CD4-positive, alpha-beta T cell (primary cell): ENCODE results near the gene TPK1. TPM values are rescaled to one million over a fixed set of nuclear protein-coding genes. Genes with fewer than 3 reads are reported as not detected.

Source experiments
- ATAC-seq: fragments of 200-7000 bp; cut with Tn5 transposase; one replicate; pipeline ENCODE4 v1.10.0; 2022; ENCODE audit warnings: mild to moderate bottlenecking; ENCODE audit not compliant: poor library complexity
- CTCF ChIA-PET: fragments of 350-600 bp; sonication (Branson Sonifier 250); formaldehyde crosslinking; loops from one replicate; lab custom pipeline; 2021; ENCODE audit warnings: antibody characterized with exemption, inconsistent platforms; lab: Charles Lee
- POLR2A ChIA-PET: fragments of 350-600 bp; sonication (Branson Sonifier 250); formaldehyde crosslinking; loops from one replicate; lab custom pipeline; 2021; ENCODE audit warnings: antibody characterized with exemption, inconsistent platforms; lab: Charles Lee
- DNase-seq, 14 experiments: peaks; one replicate each; pipeline ENCODE4 v3.0.0-alpha.2; 2013 to 2020; ENCODE audit warnings: mixed read lengths in 2 of 14
- H3K27ac ChIP-seq, 2 donors: one replicate each; pipeline versions ENCODE4 v1.5.1 to v1.7.0; 2013; ENCODE audit warnings: low read length in 2 of 2, low read depth in 1 of 2, mild to moderate bottlenecking in 1 of 2
- H3K27me3 ChIP-seq, 2 experiments: 1 replicate in 1 of 2; 2 replicates in 1 of 2; pipeline versions ENCODE4 v1.6.1 to v1.7.0; 2013; ENCODE audit warnings: low read length in 2 of 2, control low read depth in 1 of 2, mild to moderate bottlenecking in 1 of 2, moderate library complexity in 1 of 2; ENCODE audit not compliant: insufficient read depth in 2 of 2, control insufficient read depth in 1 of 2
- H3K36me3 ChIP-seq: one replicate; pipeline ENCODE4 v1.6.1; 2013; ENCODE audit warnings: low read length, control low read depth; ENCODE audit not compliant: insufficient read depth
- H3K4me1 ChIP-seq: one replicate; pipeline ENCODE4 v1.6.1; 2013; ENCODE audit warnings: low read length, control low read depth; ENCODE audit not compliant: insufficient read depth
- H3K4me3 ChIP-seq: one replicate; pipeline ENCODE4 v1.5.1; 2013; ENCODE audit warnings: mild to moderate bottlenecking, low read length, moderate library complexity
- H3K9me3 ChIP-seq, 2 experiments: 1 replicate in 1 of 2; 2 replicates in 1 of 2; pipeline versions ENCODE4 v1.6.1 to v1.7.0; 2013; ENCODE audit warnings: low read length in 2 of 2, mild to moderate bottlenecking in 2 of 2, control low read depth in 1 of 2, moderate library complexity in 1 of 2; ENCODE audit not compliant: control insufficient read depth in 1 of 2, insufficient read depth in 1 of 2
- H3K27ac Mint-ChIP-seq: one replicate; pipeline ENCODE4 v1.8.0; 2020; ENCODE audit warnings: mixed read lengths
- H3K27me3 Mint-ChIP-seq: one replicate; pipeline ENCODE4 v1.8.0; 2021; ENCODE audit warnings: mixed read lengths
- H3K36me3 Mint-ChIP-seq: one replicate; pipeline ENCODE4 v1.8.0; 2021; ENCODE audit warnings: low read depth, mixed read lengths
- H3K4me1 Mint-ChIP-seq: one replicate; pipeline ENCODE4 v1.8.0; 2021; ENCODE audit warnings: low read depth, mixed read lengths
- H3K4me3 Mint-ChIP-seq: one replicate; pipeline ENCODE4 v1.8.0; 2020; ENCODE audit warnings: mild to moderate bottlenecking, mixed read lengths
- H3K9me3 Mint-ChIP-seq: one replicate; pipeline ENCODE4 v1.8.0; 2020; ENCODE audit warnings: mixed read lengths
- intact Hi-C, 2 experiments: fragments of 100-400 bp; cut with DNase I in 1 of 2; cut with micrococcal nuclease in 1 of 2; formaldehyde crosslinking; loops; one replicate each; pipeline versions ENCODE4 v1.15.1 to v1.9.0; 2023 to 2025; cut with DNase I, micrococcal nuclease
- total RNA-seq, 174 experiments: library from RNA in 2 of 174; stranded (reverse) in 2 of 174; gene quantifications; one replicate each; pipeline ENCODE4 v1.2.3 and lab custom pipeline; 2021 to 2026
- TF ChIP-seq, protein P1 (sequence below): fragments of 200-600 bp; IDR thresholded peaks from one replicate; pipeline ENCODE4 v1.8.0; 2022; ENCODE audit warnings: antibody characterized with exemption, mild to moderate bottlenecking

Gene TPK1
- total RNA-seq, 2 experiments from 2014 or later, result 17.1 to 17.8 TPM

DNA sequence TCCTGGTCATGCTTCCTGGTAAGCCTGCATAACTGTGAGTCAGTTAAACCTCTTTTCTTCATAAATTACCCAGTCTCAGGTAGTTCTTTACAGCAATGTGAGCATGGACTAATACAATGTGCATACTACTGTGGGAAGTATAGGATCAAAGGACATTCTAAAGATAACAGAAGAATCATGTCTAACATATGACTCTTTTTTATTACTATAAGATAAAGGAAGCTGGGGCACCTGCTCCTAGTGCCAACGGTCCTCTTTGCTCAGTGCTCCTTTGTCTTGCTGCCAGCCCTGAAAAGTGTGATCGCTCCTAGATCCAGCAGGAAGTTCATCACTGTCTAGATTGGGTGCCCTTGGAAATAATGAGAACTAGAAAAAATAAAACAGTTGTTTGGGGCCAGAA is 289.1 kb downstream of the TPK1 start:
- Mint-ChIP-seq H3K36me3 (peaks cover 61% of the 10 kb centered on the region), H3K4me3 (no peak overlapping the region), H3K9me3 (no peaks in the 10 kb centered on the region), H3K27me3 (no peaks in the 10 kb centered on the region), H3K27ac (no peak overlapping the region), H3K4me1 (peaks cover 8% of the 10 kb centered on the region)
- ChIA-PET CTCF (no interaction called here), POLR2A (no interaction called here)
- Histone ChIP-seq H3K27me3 (no peaks in the 10 kb centered on the region), H3K27ac (no peak overlapping the region), H3K4me1 (no peaks in the 10 kb centered on the region), H3K4me3 (no peak overlapping the region), H3K36me3 (no peaks in the 10 kb centered on the region), H3K9me3 (no peaks in the 10 kb centered on the region)
- TF ChIP-seq, protein P1, sequence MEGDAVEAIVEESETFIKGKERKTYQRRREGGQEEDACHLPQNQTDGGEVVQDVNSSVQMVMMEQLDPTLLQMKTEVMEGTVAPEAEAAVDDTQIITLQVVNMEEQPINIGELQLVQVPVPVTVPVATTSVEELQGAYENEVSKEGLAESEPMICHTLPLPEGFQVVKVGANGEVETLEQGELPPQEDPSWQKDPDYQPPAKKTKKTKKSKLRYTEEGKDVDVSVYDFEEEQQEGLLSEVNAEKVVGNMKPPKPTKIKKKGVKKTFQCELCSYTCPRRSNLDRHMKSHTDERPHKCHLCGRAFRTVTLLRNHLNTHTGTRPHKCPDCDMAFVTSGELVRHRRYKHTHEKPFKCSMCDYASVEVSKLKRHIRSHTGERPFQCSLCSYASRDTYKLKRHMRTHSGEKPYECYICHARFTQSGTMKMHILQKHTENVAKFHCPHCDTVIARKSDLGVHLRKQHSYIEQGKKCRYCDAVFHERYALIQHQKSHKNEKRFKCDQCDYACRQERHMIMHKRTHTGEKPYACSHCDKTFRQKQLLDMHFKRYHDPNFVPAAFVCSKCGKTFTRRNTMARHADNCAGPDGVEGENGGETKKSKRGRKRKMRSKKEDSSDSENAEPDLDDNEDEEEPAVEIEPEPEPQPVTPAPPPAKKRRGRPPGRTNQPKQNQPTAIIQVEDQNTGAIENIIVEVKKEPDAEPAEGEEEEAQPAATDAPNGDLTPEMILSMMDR, result no peak
- no peak for DNase-seq
- intact Hi-C loops, result no loop called here
- ATAC-seq, result no peak

DNA sequence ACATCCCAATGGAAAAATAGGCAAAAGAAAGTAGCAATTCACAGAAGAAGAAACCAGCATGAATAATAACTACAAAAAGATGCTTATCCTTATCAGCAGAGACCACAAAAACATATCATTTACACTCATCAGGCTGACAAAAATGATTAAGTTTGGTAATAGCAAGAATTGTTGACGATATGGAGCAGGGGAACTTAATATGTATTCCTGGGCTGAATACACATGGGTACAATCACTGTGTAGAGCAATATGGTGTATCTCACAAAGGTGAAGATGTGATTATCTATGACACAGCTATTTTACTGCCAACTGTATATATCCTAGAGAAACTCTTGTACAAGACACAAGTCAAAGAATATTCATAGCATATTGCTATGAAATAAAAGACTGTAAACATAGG is 290.5 kb downstream of the TPK1 start:
- no peak for ATAC-seq
- intact Hi-C loops, result no loop called here
- Mint-ChIP-seq H3K4me1 (peaks cover 7% of the 10 kb centered on the region), H3K9me3 (no peaks in the 10 kb centered on the region), H3K4me3 (no peak overlapping the region), H3K27me3 (no peaks in the 10 kb centered on the region), H3K27ac (no peak overlapping the region), H3K36me3 (peaks cover 63% of the 10 kb centered on the region)
- H3K4me3 ChIP-seq, result no peak overlapping the region
- H3K9me3 ChIP-seq, result no peaks in the 10 kb centered on the region
- no peak for DNase-seq
- H3K27ac ChIP-seq, result no peak overlapping the region
- H3K4me1 ChIP-seq, result no peaks in the 10 kb centered on the region
- no peaks in the 10 kb centered on the region for H3K27me3 ChIP-seq
- CTCF ChIA-PET, result no interaction called here
- TF ChIP-seq, protein P1, result no peak
- H3K36me3 ChIP-seq, result no peaks in the 10 kb centered on the region
- POLR2A ChIA-PET, result no interaction called here

DNA sequence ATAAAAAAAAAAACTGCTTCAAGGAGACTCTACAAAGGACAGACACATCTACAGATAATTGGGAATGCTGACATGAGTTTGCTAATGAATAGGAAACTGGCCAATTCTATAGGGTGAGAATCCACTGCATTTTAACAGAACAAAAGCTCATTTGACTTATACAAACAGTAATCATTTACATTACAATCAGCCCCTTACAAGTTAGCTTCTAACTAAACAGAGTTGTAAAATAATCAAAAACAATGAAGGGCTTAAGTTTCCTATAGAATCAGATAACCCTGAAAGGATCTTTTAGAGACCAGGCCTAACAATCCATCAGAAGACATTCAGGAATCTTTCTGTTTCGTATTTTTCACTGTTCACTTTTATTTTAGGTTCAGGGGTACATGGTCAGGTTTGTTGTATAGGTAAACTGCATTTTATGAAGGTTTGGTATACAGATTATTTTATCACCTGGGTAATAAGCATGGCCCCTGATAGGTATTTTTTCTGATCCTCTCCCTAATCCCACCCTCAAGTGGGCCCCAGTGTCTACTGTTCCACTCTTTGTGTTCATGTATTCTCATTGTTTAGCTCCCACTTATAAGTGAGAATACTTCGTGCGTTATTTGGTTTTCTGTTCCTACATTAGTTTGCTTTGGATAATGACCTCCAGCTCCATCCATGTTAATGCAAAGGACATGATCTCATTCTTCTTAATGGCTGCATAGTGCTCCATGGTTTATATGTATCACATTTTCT is 301.0 kb downstream of the TPK1 start:
- POLR2A ChIA-PET, result no interaction called here
- Mint-ChIP-seq H3K4me3 (no peak overlapping the region), H3K27ac (no peak overlapping the region), H3K4me1 (no peaks in the 10 kb centered on the region), H3K36me3 (peaks cover 52% of the 10 kb centered on the region), H3K9me3 (peaks cover 2% of the 10 kb centered on the region), H3K27me3 (no peaks in the 10 kb centered on the region)
- TF ChIP-seq, protein P1, result no peak
- CTCF ChIA-PET, result interaction anchor here (0.7 kb wide), 1 partner anchor 17 kb away, joined by 3 read pairs; no protein-coding TSS in a partner anchor
- H3K9me3 ChIP-seq, result peaks cover 0 to 5% of the 10 kb centered on the region in 2 experiments
- ATAC-seq, result no peak
- H3K4me1 ChIP-seq, result no peaks in the 10 kb centered on the region
- H3K36me3 ChIP-seq, result no peaks in the 10 kb centered on the region
- DNase-seq, result no peak
- intact Hi-C loops, result no loop called here
- H3K27me3 ChIP-seq, result no peaks in the 10 kb centered on the region
- H3K27ac ChIP-seq, result no peak overlapping the region
- no peak overlapping the region for H3K4me3 ChIP-seq
